Measurements from ENCODE around the gene CHST15. TPM values are rescaled to one million over a fixed set of nuclear protein-coding genes. Genes with fewer than 3 reads are reported as not detected.

Gene CHST15
- total and polyA plus RNA-seq, 2 donors from 2014 or later, result 2.8 to 39.7 TPM

GRCh38 chr10:123970927-123971286 lies 122.5 kb downstream of the CHST15 start:
- Histone ChIP-seq H3K27ac (ENCODE audit: low read depth in 2 of 2, low read length in 2 of 2) (no peak overlapping the region), H3K4me1 (ENCODE audit: control insufficient read depth in 2 of 3, insufficient read depth in 2 of 3, low read depth in 1 of 3, low read length in 3 of 3) (no peaks in the 10 kb centered on the region), H3K9ac (ENCODE audit: low read length in 3 of 3) (no peak overlapping the region), H3K9me3 (ENCODE audit: control insufficient read depth in 2 of 3, insufficient read depth in 1 of 3, low read length in 3 of 3) (peaks cover 0 to 7% (median 2%) of the 10 kb centered on the region in 3 donors), H3K4me3 (ENCODE audit: low read length in 3 of 3) (no peak overlapping the region), H3K36me3 (ENCODE audit: control insufficient read depth in 2 of 3, insufficient read depth in 3 of 3, low read length in 3 of 3) (no peaks in the 10 kb centered on the region), H3K27me3 (ENCODE audit: control insufficient read depth, insufficient read depth, low read length) (peaks cover 21% of the 10 kb centered on the region)
- no peak for DNase-seq
- TF ChIP-seq, protein P1, sequence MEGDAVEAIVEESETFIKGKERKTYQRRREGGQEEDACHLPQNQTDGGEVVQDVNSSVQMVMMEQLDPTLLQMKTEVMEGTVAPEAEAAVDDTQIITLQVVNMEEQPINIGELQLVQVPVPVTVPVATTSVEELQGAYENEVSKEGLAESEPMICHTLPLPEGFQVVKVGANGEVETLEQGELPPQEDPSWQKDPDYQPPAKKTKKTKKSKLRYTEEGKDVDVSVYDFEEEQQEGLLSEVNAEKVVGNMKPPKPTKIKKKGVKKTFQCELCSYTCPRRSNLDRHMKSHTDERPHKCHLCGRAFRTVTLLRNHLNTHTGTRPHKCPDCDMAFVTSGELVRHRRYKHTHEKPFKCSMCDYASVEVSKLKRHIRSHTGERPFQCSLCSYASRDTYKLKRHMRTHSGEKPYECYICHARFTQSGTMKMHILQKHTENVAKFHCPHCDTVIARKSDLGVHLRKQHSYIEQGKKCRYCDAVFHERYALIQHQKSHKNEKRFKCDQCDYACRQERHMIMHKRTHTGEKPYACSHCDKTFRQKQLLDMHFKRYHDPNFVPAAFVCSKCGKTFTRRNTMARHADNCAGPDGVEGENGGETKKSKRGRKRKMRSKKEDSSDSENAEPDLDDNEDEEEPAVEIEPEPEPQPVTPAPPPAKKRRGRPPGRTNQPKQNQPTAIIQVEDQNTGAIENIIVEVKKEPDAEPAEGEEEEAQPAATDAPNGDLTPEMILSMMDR (IDR thresholded peaks at IDR 0.05; ENCODE audit: borderline replicate concordance, extremely low read depth, insufficient read depth), result no peak
- no peak for FAIRE-seq
- intact Hi-C loops (cut with DNase I), result no loop called here

GRCh38 chr10:123970207-123970926 lies 123.0 kb downstream of the CHST15 start:
- H3K9ac ChIP-seq (ENCODE audit: low read length in 3 of 3), result no peak overlapping the region
- H3K36me3 ChIP-seq (ENCODE audit: control insufficient read depth in 2 of 3, insufficient read depth in 3 of 3, low read length in 3 of 3), result no peaks in the 10 kb centered on the region
- H3K4me3 ChIP-seq (ENCODE audit: low read length in 3 of 3), result no peak overlapping the region
- TF ChIP-seq, protein P1 (IDR thresholded peaks at IDR 0.05; ENCODE audit: borderline replicate concordance, extremely low read depth, insufficient read depth), result no peak
- peaks cover 0 to 7% (median 2%) of the 10 kb centered on the region in 3 donors for H3K9me3 ChIP-seq (ENCODE audit: control insufficient read depth in 2 of 3, insufficient read depth in 1 of 3, low read length in 3 of 3)
- H3K27me3 ChIP-seq (ENCODE audit: control insufficient read depth, insufficient read depth, low read length), result peaks cover 21% of the 10 kb centered on the region
- intact Hi-C loops (cut with DNase I), result no loop called here
- no peaks in the 10 kb centered on the region for H3K4me1 ChIP-seq (ENCODE audit: control insufficient read depth in 2 of 3, insufficient read depth in 2 of 3, low read depth in 1 of 3, low read length in 3 of 3)
- FAIRE-seq (no peak), DNase-seq (peak in 1 of 5 donors; percentile 46)
- H3K27ac ChIP-seq (ENCODE audit: low read depth in 2 of 2, low read length in 2 of 2), result no peak overlapping the region

GRCh38 chr10:123967626-123968243 lies 125.7 kb downstream of the CHST15 start:
- Histone ChIP-seq H3K27ac (ENCODE audit: low read depth in 2 of 2, low read length in 2 of 2) (no peak overlapping the region), H3K9ac (ENCODE audit: low read length in 3 of 3) (no peak overlapping the region), H3K27me3 (ENCODE audit: control insufficient read depth, insufficient read depth, low read length) (peaks cover 7% of the 10 kb centered on the region), H3K4me1 (ENCODE audit: control insufficient read depth in 2 of 3, insufficient read depth in 2 of 3, low read depth in 1 of 3, low read length in 3 of 3) (no peaks in the 10 kb centered on the region), H3K9me3 (ENCODE audit: control insufficient read depth in 2 of 3, insufficient read depth in 1 of 3, low read length in 3 of 3) (no peaks in the 10 kb centered on the region), H3K36me3 (ENCODE audit: control insufficient read depth in 2 of 3, insufficient read depth in 3 of 3, low read length in 3 of 3) (no peaks in the 10 kb centered on the region), H3K4me3 (ENCODE audit: low read length in 3 of 3) (no peak overlapping the region)
- intact Hi-C loops (cut with DNase I), result loop anchor here (5.0 kb wide), 1 partner anchor 390 kb away; no protein-coding TSS in a partner anchor
- DNase-seq (peak; percentile 75 to 88 (median 82)), FAIRE-seq (no peak)
- TF ChIP-seq, protein P1 (IDR thresholded peaks at IDR 0.05; ENCODE audit: borderline replicate concordance, extremely low read depth, insufficient read depth), result peak; percentile 94
